Spleen (tissue), 7 donors: ENCODE data around the gene TCEA3.
A peak's percentile ranks its signal among the peaks of the same experiment; 100 is the strongest.

ENCODE experiments used
- POLR2A ChIP-seq, 3 donors: fragments of 450-650 bp; IDR thresholded peaks; one replicate each; pipeline ENCODE4 v1.5.1; 2017; ENCODE audit warnings: antibody characterized with exemption in 3 of 3, mild to moderate bottlenecking in 1 of 3
- POLR2AphosphoS5 ChIP-seq, 3 donors: sonication (generic); formaldehyde crosslinking; IDR thresholded peaks; one replicate each; pipeline ENCODE4 v1.5.1; 2017; ENCODE audit warnings: antibody characterized with exemption in 3 of 3
- TF ChIP-seq, protein P1 (sequence below), 11 experiments: fragments of 200-600 bp in 7 of 11; fragments of 450-650 bp in 4 of 11; sonication (generic) in 4 of 11; IDR thresholded peaks in 8 of 11; conservative IDR thresholded peaks in 3 of 11; 1 replicate in 7 of 11; 2 replicates in 4 of 11; pipeline versions ENCODE4 v1.4.0 to v1.8.0; 2016 to 2021; ENCODE audit warnings: antibody characterized with exemption in 11 of 11, inconsistent platforms in 4 of 11, mild to moderate bottlenecking in 1 of 11
- donor health status: DM: no; HTN: no; CAD: no; lungs with moderate emphysema.
- donor health status: DM: no; HTN: no; CAD: no.
- donor health status: DM: no; HTN: no; CAD: no.

DNA sequence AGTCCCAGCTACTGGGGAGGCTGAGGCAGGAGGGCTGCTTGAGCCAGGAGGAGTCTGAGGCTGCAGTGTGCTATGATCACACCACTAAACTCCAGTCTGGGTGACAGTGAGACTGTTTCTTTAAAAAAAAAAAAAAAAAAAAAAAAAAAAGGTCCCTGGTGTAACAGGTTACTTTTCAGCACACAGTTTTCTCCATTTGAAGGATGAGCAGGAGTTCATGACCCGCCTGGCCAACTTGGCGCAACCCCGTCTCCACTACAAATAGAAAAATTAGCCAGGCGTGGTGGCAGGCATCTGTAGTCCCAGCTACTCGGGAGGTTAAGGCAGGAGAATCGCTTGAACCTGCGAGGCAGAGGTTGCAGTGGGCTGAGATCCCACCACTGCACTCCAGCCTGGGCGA lies 92.8 kb downstream of the TCEA3 start:
- no peak for TF ChIP-seq POLR2A (IDR thresholded peaks at IDR 0.05)
- TF ChIP-seq POLR2AphosphoS5 (IDR thresholded peaks at IDR 0.05) = peak in 1 of 3 donors; percentile 26
- TF ChIP-seq, protein P1, sequence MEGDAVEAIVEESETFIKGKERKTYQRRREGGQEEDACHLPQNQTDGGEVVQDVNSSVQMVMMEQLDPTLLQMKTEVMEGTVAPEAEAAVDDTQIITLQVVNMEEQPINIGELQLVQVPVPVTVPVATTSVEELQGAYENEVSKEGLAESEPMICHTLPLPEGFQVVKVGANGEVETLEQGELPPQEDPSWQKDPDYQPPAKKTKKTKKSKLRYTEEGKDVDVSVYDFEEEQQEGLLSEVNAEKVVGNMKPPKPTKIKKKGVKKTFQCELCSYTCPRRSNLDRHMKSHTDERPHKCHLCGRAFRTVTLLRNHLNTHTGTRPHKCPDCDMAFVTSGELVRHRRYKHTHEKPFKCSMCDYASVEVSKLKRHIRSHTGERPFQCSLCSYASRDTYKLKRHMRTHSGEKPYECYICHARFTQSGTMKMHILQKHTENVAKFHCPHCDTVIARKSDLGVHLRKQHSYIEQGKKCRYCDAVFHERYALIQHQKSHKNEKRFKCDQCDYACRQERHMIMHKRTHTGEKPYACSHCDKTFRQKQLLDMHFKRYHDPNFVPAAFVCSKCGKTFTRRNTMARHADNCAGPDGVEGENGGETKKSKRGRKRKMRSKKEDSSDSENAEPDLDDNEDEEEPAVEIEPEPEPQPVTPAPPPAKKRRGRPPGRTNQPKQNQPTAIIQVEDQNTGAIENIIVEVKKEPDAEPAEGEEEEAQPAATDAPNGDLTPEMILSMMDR (IDR thresholded peaks at IDR 0.05 in 8 of 11, conservative IDR thresholded peaks at IDR 0.05 in 3 of 11) = no peak
